Rectal smooth muscle tissue (tissue), 1 donor: ENCODE results near the gene IRAK1.

Experiments used
- H3K27ac ChIP-seq: one replicate; pipeline ENCODE4 v1.7.0; 2013; ENCODE audit warnings: low read depth, low read length, inconsistent platforms
- H3K27me3 ChIP-seq: one replicate; pipeline ENCODE4 v1.7.0; 2013; ENCODE audit warnings: low read length; ENCODE audit not compliant: control insufficient read depth, insufficient read depth
- H3K36me3 ChIP-seq: one replicate; pipeline ENCODE4 v1.7.0; 2013; ENCODE audit warnings: low read length; ENCODE audit not compliant: control insufficient read depth, insufficient read depth
- H3K4me1 ChIP-seq: one replicate; pipeline ENCODE4 v1.7.0; 2013; ENCODE audit warnings: low read length; ENCODE audit not compliant: control insufficient read depth, insufficient read depth
- H3K4me3 ChIP-seq: one replicate; pipeline ENCODE4 v1.7.0; 2013; ENCODE audit warnings: low read length
- H3K9ac ChIP-seq: one replicate; pipeline ENCODE4 v1.7.0; 2013; ENCODE audit warnings: low read length

The IRAK1 gene

DNA sequence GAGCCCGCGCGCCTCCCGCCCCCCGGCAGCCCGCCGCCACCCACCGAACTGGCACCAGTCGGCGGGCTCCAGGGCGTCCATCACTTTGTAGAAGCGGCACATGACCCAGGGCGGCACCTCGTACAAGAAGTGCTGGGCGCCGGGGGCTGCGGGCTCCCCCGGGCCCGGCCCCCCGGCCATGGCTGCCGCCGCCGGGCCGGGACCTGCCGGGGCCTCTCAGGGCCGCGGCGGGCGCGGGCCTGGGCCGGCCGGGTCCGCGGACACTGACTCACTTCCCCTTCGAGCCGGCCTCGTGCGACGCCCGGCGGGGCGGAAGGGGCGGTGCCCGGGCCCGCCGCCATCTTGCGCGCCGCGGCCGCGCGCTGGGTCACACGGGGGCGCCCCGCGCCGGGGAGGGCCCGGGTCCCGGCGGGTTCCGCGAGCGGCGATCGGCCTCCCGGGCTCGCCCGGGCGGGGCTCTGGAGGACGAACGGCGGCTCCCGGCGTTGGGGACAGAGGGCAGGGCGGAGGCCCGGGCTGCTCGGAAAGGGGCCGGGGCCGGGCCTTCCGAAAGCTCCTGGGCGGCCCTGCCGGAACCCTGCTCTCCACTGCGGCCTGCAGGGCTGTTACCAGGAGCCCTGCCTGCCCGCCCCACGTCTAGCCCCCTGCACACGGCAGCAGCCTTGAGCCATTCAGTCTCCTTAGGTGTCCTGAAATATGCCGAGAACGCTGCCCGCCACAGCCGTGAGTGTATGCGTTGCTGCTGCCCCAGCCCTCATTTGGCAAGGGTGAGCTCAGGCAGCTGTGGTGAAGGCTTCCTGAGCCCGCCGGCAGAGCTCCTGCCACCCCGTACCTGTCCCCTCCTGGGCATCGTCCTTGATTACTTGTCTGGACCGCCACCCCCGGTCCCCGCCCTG lies at the start of gene IRAK1:
Gene IRAK1, minus strand, starts transcription at position 270 of the 896 bp plus-strand sequence. Its CDS starts 90 bp downstream, at position 180.
- Histone ChIP-seq H3K4me1 (no peaks in the 10 kb centered on the region), H3K27ac (peak within 1 kb of the TSS; percentile 71), H3K27me3 (peaks cover 2% of the 10 kb centered on the region), H3K36me3 (no peaks in the 10 kb centered on the region), H3K4me3 (peak within 1 kb of the TSS; percentile 61), H3K9ac (peak within 1 kb of the TSS; percentile 10)

DNA sequence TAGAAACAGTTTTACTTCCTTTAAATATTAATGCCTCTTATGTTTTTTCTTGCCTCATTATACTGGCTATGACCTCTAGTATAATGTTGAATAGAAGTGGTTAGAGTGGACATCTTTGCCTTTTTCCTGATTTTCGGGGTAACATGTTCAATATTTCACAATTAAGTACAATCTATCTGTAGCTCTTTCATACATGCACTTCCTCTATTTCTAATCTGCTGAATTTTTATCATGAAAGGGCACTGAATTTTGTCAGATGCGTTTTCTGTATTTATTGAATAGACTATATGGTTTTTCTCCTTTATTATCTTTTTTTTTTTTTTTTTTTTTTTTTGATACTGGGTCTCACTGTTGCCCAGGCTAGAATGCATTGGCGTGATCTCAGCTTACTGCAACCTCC lies 48.9 kb upstream of the IRAK1 start:
- Histone ChIP-seq H3K27me3 (no peaks in the 10 kb centered on the region), H3K36me3 (no peaks in the 10 kb centered on the region), H3K27ac (no peak overlapping the region), H3K4me1 (no peaks in the 10 kb centered on the region), H3K4me3 (no peak overlapping the region), H3K9ac (no peak overlapping the region)

DNA sequence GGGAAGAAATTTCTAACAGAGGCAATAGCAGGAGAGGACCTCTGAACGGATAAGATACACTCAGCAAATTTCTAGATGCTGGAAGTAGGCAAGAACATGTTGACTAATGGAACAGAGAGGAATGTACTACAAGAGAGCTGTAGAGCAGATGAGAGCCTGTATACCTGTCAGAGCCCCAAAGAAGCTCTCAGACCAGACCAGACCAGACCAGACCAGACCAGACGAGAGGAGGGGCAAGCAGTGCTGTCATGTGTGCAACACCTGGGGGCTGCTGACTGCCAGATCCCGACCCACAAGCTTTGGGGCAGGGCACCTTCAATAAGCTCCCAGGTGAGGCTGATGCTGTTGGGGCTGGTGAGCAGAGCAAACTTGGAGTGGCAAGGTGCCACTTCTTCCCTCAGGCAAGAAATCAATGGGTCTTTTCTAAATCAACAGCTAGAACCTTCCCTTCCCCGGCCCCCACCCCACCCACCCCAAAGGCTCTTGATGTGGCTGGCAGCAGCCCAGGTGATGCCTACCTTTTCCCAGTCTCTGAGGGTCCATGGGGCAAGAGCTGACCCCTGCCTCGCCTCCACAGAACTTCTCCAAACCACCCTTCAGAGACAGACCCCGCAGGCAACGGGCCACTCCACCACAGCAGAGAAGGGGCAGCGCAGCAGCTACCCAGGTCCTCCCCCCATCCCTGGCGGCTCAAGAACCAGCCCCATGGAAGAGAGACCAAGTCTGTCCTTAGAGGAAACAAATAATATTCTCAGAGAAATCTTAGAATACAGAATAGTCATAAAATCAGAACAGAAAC lies 45.1 kb upstream of the IRAK1 start:
- Histone ChIP-seq H3K36me3 (no peaks in the 10 kb centered on the region), H3K27me3 (no peaks in the 10 kb centered on the region), H3K4me1 (no peaks in the 10 kb centered on the region), H3K27ac (no peak overlapping the region), H3K9ac (no peak overlapping the region), H3K4me3 (no peak overlapping the region)

GRCh38 chrX:154063234-154063633 lies 43.5 kb upstream of the IRAK1 start:
- Histone ChIP-seq H3K4me3 (no peak overlapping the region), H3K36me3 (no peaks in the 10 kb centered on the region), H3K9ac (no peak overlapping the region), H3K27me3 (peaks cover under 1% of the 10 kb centered on the region), H3K27ac (no peak overlapping the region), H3K4me1 (no peaks in the 10 kb centered on the region)

- peaks cover 5% of the 10 kb centered on the region for H3K27me3 ChIP-seq
- no peaks in the 10 kb centered on the region for H3K36me3 ChIP-seq
- H3K4me1 ChIP-seq = no peaks in the 10 kb centered on the region
- H3K27ac ChIP-seq = no peak overlapping the region
- H3K9ac ChIP-seq = no peak overlapping the region
- H3K4me3 ChIP-seq = no peak overlapping the region
Observed at GRCh38 chrX:154061801-154062200, 42.1 kb upstream of the IRAK1 start.

DNA sequence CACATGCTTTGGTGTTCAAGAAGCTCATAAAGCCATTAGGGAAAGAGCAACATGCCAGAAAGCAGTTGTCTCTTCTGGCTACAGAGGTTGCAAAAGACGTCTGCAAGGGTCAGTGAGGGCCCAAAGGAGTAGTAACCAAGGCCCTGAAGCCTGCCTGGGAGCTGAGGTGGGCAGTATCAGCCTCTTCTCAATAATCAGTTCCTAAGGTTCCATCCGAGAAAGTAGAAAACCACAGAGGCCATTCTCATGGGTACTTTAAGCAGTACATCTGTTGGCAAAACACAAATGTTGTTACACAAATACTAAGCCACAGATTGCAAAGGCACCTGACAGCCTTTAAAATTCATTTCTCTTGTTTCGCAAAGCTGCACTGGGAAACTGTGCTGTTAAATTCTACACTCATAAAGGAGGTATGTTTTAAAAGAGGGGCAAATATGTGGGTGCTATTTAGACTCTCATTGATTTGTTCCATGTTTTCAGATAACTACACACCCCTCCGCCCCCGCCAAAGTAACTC lies 40.1 kb upstream of the IRAK1 start:
- H3K9ac ChIP-seq = no peak overlapping the region
- H3K36me3 ChIP-seq = no peaks in the 10 kb centered on the region
- no peaks in the 10 kb centered on the region for H3K4me1 ChIP-seq
- peaks cover 5% of the 10 kb centered on the region for H3K27me3 ChIP-seq
- H3K27ac ChIP-seq = no peak overlapping the region
- no peak overlapping the region for H3K4me3 ChIP-seq

DNA sequence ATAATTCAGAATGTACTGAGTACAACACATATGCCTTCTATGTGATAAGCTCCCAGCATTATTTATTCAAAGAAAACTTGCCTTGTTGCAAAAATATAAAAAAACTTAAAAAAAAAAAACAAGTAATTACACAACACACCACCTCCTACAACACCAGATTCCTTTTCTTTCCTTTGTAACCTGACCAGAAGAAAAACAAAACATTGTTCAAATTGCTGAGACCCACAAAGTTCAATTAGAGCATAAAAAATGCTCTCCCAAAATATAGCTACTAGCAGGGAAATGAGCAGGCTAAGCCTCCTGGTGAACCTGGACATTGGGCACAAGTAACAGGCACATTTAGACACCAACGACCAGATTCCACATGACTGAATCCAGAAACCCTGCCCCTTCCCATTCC lies 39.5 kb upstream of the IRAK1 start:
- no peak overlapping the region for H3K4me3 ChIP-seq
- H3K9ac ChIP-seq = no peak overlapping the region
- H3K36me3 ChIP-seq = no peaks in the 10 kb centered on the region
- peaks cover 5% of the 10 kb centered on the region for H3K27me3 ChIP-seq
- H3K27ac ChIP-seq = no peak overlapping the region
- H3K4me1 ChIP-seq = no peaks in the 10 kb centered on the region

DNA sequence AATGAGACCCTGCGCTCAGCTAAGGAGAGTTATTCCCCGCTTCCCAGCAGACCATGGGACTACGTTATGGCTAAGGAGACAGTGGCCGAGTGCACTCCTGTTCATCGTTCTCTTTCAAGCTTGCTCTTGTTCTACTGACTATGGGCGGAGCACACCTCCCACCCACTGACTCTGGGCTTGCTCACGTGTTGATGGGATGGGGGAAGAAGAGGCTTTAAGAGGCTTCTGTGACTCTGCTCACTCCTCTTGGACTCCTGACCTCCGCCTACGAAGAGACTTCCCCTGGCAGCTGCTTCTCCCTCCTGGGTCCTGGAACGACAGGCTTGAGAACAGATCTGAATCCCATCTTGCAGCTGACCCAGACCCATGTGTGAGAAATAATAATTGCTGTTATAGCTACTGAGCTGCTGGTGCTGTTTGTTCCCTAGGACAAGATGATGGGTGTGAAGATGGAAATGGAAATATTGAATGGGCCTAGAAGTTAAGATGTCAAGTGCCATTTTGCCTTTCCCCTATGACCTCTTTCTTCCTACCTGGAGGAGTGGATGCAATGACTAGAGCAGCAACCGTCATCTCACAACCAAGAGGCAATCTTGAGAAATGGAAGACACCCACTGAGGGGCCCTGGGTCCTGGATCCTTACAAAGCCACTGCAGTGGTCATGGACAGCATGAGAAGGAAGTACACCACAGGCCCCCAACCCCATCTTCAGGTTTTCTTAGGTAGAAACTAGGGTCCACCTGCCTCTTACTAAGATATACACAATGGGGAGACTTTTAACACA lies 38.7 kb upstream of the IRAK1 start:
- H3K9ac ChIP-seq = no peak overlapping the region

GRCh38 chrX:154057791-154058190 lies 38.1 kb upstream of the IRAK1 start:
- Histone ChIP-seq H3K27me3 (peaks cover 5% of the 10 kb centered on the region), H3K4me1 (no peaks in the 10 kb centered on the region), H3K27ac (no peak overlapping the region), H3K9ac (no peak overlapping the region), H3K36me3 (no peaks in the 10 kb centered on the region), H3K4me3 (no peak overlapping the region)

More for the DNA sequence above, 38.7 kb upstream of the IRAK1 start:
- no peaks in the 10 kb centered on the region for H3K36me3 ChIP-seq
- H3K4me3 ChIP-seq = no peak overlapping the region
- H3K27ac ChIP-seq = no peak overlapping the region
- peaks cover 5% of the 10 kb centered on the region for H3K27me3 ChIP-seq
- H3K4me1 ChIP-seq = no peaks in the 10 kb centered on the region

DNA sequence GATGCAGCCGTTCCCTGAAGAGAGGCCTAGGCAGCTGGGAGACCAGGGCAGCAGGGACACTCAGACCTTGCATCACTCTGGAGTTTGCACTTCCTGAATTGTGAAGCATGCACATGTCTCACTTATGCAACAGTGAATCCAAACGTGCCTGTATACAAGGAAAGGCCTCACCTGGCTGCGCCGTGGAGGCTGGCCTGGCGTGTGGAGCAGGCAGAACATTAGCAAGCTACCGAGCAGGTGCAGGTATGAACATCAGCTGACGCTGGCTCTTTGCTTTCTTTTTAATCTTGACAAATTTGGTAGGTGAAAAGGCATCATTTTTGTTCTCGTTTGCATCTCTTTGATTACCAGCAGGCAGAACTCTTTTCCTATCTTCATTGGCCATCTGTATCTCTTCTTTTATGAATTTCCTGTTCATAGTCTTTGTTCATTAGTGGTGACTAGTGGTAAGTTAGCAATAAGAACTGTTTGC lies 37.1 kb upstream of the IRAK1 start:
- Histone ChIP-seq H3K27me3 (peaks cover 5% of the 10 kb centered on the region), H3K4me3 (no peak overlapping the region), H3K9ac (no peak overlapping the region), H3K27ac (no peak overlapping the region), H3K4me1 (no peaks in the 10 kb centered on the region), H3K36me3 (no peaks in the 10 kb centered on the region)

- Histone ChIP-seq H3K4me3 (no peak overlapping the region), H3K36me3 (no peaks in the 10 kb centered on the region), H3K27me3 (peaks cover 6% of the 10 kb centered on the region), H3K27ac (no peak overlapping the region), H3K9ac (no peak overlapping the region), H3K4me1 (peaks cover 22% of the 10 kb centered on the region)
Observed at GRCh38 chrX:154051201-154051810, 31.6 kb upstream of the IRAK1 start.
